CMK (cell line): Measurements from ENCODE around the gene GPR146.

Experiments
- DNase-seq: peaks from one replicate; pipeline ENCODE4 v3.0.0-alpha.2; 2010; ENCODE audit warnings: low read depth

Gene GPR146

DNA sequence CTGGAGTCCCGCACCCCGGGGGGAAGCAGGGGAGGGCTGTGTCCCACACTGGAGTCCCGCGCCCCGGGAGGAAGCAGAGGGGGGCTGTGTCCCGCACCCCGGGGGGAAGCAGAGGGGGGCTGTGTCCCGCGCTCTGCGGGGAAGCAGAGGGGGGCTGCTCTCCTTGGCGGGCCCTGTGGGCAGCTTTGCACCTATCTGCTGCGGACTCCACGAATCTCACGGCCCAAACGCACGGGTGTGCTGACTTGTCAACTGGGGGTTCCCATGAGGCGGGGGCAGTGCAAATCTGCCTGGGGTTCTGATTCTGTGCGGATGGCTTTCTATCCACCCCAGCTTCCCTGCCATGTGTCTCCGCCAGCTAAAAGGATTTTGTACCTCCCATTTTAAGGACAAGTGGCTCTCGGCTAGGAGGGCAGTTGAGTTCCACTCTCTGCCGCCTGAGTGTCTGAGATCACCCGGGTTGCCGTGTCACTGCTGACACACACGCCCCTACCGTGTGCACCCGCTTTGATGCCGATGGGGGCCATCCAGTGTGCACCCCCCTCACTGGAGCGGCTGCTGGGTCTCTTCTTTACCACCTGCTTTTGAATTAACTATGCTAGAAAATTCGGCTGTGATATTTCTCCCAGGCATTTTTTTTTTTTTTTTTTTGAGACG is 64.0 kb downstream of the GPR146 start:
- DNase-seq = no peak
